Measurements from ENCODE around the gene HNF4A. TPM values are rescaled to one million over a fixed set of nuclear protein-coding genes. Genes with fewer than 3 reads are reported as not detected.

The HNF4A gene
- total and polyA plus RNA-seq, 2 of the 13 experiments (the other 11 are each of a cell fraction or from before 2014, with no cell fraction given) = 80.9 to 169 TPM

GRCh38 chr20:44419131-44419844 is 63.8 kb downstream of the HNF4A start (continued):
- no peak for TF ChIP-seq E2F1 (CRISPR knock-in tag; IDR thresholded peaks at IDR 0.05)
- TF ChIP-seq HBP1 (CRISPR knock-in tag; IDR thresholded peaks at IDR 0.05; ENCODE audit: low read depth) = peak; percentile 59; the same call in 1 of the 2 replicates
- no peak for TF ChIP-seq BORCS8-MEF2B (CRISPR knock-in tag; IDR thresholded peaks at IDR 0.05)
- TF ChIP-seq MED1 (CRISPR knock-in tag; IDR thresholded peaks at IDR 0.05) = peak; percentile 98
- TF ChIP-seq SETDB1 (CRISPR knock-in tag; IDR thresholded peaks at IDR 0.05; ENCODE audit: borderline replicate concordance) = no peak
- TF ChIP-seq ZMYM2 (CRISPR knock-in tag; IDR thresholded peaks at IDR 0.05) = peak; percentile 99
- TF ChIP-seq ZNF20 (CRISPR knock-in tag; IDR thresholded peaks at IDR 0.05) = no peak
- TF ChIP-seq, protein P1, sequence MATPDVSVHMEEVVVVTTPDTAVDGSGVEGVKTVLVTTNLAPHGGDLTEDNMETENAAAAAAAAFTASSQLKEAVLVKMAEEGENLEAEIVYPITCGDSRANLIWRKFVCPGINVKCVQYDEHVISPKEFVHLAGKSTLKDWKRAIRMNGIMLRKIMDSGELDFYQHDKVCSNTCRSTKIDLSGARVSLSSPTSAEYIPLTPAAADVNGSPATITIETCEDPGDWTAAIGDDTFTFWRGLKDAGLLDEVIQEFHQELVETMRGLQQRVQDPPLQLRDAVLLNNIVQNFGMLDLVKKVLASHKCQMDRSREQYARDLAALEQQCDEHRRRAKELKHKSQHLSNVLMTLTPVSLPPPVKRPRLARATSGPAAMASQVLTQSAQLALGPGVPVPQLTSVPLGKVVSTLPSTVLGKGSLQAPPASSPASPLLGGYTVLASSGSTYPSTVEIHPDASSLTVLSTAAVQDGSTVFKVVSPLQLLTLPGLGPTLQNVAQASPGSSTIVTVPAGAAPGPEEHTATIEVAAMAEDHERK (CRISPR knock-in tag; IDR thresholded peaks at IDR 0.05; ENCODE audit: low read depth) = no peak
- 0 out of 2 replicates have a peak, but pooled peaks have one; percentile 73 for TF ChIP-seq ZNF441 (CRISPR knock-in tag; IDR thresholded peaks at IDR 0.05; ENCODE audit: borderline replicate concordance)
- TF ChIP-seq, protein P2, sequence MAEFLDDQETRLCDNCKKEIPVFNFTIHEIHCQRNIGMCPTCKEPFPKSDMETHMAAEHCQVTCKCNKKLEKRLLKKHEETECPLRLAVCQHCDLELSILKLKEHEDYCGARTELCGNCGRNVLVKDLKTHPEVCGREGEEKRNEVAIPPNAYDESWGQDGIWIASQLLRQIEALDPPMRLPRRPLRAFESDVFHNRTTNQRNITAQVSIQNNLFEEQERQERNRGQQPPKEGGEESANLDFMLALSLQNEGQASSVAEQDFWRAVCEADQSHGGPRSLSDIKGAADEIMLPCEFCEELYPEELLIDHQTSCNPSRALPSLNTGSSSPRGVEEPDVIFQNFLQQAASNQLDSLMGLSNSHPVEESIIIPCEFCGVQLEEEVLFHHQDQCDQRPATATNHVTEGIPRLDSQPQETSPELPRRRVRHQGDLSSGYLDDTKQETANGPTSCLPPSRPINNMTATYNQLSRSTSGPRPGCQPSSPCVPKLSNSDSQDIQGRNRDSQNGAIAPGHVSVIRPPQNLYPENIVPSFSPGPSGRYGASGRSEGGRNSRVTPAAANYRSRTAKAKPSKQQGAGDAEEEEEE (CRISPR knock-in tag; IDR thresholded peaks at IDR 0.05; ENCODE audit: borderline replicate concordance) = 0 out of 2 replicates have a peak, but pooled peaks have one; percentile 73
- TF ChIP-seq NFKB2 (CRISPR knock-in tag; IDR thresholded peaks at IDR 0.05; ENCODE audit: borderline replicate concordance) = no peak; the same call in 1 of the 2 replicates
- peak; percentile 42 for TF ChIP-seq ZNF460 (CRISPR knock-in tag; IDR thresholded peaks at IDR 0.05; ENCODE audit: borderline replicate concordance)
- TF ChIP-seq RFX1 (IDR thresholded peaks at IDR 0.05) = no peak
- peak; percentile 67; the same call in 1 of the 2 replicates for TF ChIP-seq RAD51 (IDR thresholded peaks at IDR 0.05; ENCODE audit: borderline replicate concordance)
- no peak for TF ChIP-seq BRD4 (CRISPR knock-in tag; IDR thresholded peaks at IDR 0.05)
- no peak for TF ChIP-seq ZNF773 (CRISPR knock-in tag; IDR thresholded peaks at IDR 0.05; ENCODE audit: borderline replicate concordance)
- TF ChIP-seq ZNF136 (CRISPR knock-in tag; IDR thresholded peaks at IDR 0.05; ENCODE audit: low read depth) = no peak; the same call in 1 of the 2 replicates
- TF ChIP-seq ZNF292 (CRISPR knock-in tag; IDR thresholded peaks at IDR 0.05; ENCODE audit: borderline replicate concordance, low read depth) = peak; percentile 43; the same call in 1 of the 2 replicates
- no peak for TF ChIP-seq PAWR (CRISPR knock-in tag; IDR thresholded peaks at IDR 0.05; ENCODE audit: borderline replicate concordance)
- TF ChIP-seq, protein P3, sequence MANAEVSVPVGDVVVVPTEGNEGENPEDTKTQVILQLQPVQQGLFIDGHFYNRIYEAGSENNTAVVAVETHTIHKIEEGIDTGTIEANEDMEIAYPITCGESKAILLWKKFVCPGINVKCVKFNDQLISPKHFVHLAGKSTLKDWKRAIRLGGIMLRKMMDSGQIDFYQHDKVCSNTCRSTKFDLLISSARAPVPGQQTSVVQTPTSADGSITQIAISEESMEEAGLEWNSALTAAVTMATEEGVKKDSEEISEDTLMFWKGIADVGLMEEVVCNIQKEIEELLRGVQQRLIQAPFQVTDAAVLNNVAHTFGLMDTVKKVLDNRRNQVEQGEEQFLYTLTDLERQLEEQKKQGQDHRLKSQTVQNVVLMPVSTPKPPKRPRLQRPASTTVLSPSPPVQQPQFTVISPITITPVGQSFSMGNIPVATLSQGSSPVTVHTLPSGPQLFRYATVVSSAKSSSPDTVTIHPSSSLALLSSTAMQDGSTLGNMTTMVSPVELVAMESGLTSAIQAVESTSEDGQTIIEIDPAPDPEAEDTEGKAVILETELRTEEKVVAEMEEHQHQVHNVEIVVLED (CRISPR knock-in tag; IDR thresholded peaks at IDR 0.05; ENCODE audit: borderline replicate concordance) = peak; percentile 53; the same call in 1 of the 2 replicates
- peak; percentile 58 for TF ChIP-seq RBM22 (optimal IDR thresholded peaks at IDR 0.05; ENCODE audit: low read length)
- peak; percentile 100 for TF ChIP-seq ZNF629 (CRISPR knock-in tag; conservative IDR thresholded peaks at IDR 0.05)
